ENCODE results near the gene PCDH9.

The PCDH9 gene

GRCh38 chr13:66556306-66556705 is 673.8 kb downstream of the PCDH9 start:
- CTCF ChIA-PET, result no interaction called here
- POLR2A ChIA-PET, result no interaction called here
- no peak for DNase-seq (ENCODE audit: low read depth, low spot score)
- TF ChIP-seq CTCF (IDR thresholded peaks at IDR 0.05; ENCODE audit: insufficient read depth, low read length, missing control alignments), result no peak
- H3K4me3 ChIP-seq (ENCODE audit: low read depth, low read length), result no peak overlapping the region

GRCh38 chr13:66553391-66553790 is 676.7 kb downstream of the PCDH9 start:
- POLR2A ChIA-PET, result no interaction called here
- CTCF ChIA-PET, result no interaction called here
- DNase-seq (ENCODE audit: low read depth, low spot score), result no peak
- no peak for TF ChIP-seq CTCF (IDR thresholded peaks at IDR 0.05; ENCODE audit: insufficient read depth, low read length, missing control alignments)
- no peak overlapping the region for H3K4me3 ChIP-seq (ENCODE audit: low read depth, low read length)

DNA sequence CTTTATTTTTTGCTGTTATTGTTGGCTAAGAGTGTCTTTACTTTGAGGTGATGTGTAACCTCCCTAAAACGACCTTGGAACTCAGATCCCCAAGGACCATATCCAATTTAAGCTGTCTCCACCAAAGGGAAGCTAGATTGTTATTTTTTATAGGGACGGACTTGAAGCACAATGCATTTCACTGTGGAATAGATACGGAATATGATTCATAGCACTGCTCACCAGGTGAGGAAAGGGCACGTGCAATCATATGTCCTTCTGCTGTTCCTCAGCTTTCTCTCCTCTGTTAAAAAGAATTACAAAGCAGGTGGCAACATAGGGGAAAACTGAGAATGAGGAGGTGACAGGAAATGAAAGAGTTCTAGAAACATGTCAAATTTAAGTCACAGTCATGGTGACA is 679.0 kb downstream of the PCDH9 start:
- DNase-seq (ENCODE audit: low read depth, low spot score), result no peak
- TF ChIP-seq CTCF (IDR thresholded peaks at IDR 0.05; ENCODE audit: insufficient read depth, low read length, missing control alignments), result no peak
- no peak overlapping the region for H3K4me3 ChIP-seq (ENCODE audit: low read depth, low read length)
- ChIA-PET CTCF (no interaction called here), POLR2A (no interaction called here)

DNA sequence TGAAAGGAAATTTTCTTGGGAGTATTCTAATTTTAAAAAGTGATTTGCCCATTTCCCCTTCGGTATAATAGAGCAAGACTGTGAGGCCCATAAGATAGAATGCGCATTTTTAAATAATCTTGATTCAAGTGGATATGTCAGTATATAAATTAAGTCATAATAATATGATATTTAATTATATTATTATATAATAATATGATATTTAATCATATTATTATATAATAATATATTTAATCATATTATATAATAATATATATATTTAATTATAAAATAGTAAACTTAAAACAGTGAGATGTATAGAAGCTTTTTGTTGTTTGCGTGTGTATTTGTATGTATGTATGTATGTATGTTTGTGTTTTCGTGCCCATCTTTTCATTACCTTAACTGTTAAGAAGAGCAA is 682.5 kb downstream of the PCDH9 start:
- CTCF ChIA-PET, result no interaction called here
- POLR2A ChIA-PET, result no interaction called here
- DNase-seq (ENCODE audit: low read depth, low spot score), result no peak
- H3K4me3 ChIP-seq (ENCODE audit: low read depth, low read length), result no peak overlapping the region
- TF ChIP-seq CTCF (IDR thresholded peaks at IDR 0.05; ENCODE audit: insufficient read depth, low read length, missing control alignments), result no peak

DNA sequence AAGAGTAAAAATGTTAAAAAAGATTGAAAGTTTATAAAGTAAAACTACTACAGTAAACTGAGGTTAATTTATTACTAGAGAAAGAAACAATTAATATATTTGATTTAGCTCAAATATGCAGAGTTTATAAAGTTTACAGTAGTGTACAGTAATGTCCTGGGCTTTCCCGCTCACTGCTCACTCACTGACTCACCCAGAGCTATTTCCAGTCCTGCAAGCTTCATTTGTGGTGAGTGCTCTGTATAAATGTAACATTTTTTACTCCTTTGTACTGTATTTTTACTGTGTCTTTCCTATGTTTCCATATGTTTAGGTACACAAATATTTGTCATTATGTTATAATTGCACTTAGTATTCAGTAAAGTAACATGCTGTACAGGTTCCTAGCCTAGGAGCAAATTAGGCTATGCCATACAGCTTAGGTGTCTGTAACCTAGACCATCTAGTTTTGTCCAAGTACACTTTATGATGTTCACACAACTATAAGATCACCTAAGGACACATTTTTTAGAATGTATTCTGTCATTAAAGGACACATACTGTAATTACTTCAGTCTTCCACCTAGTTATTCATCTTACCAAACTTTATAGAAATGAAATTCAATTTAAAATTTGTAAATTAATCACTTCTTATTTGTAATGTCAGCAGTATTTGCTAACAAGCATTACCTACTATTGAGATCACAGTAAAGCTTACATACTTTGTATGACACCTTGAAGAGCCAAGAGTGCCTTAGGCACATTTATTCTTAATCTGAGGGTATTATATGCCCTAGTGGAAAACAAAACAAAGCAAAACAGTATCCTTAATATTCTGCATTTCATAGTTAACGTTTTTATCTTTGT is 683.4 kb downstream of the PCDH9 start:
- no peak for TF ChIP-seq CTCF (IDR thresholded peaks at IDR 0.05; ENCODE audit: insufficient read depth, low read length, missing control alignments)
- ChIA-PET CTCF (interaction anchor here (0.9 kb wide), 1 partner anchor 16 kb away, joined by 4 read pairs; no protein-coding TSS in a partner anchor), POLR2A (no interaction called here)
- peak; percentile 23 for DNase-seq (ENCODE audit: low read depth, low spot score)
- no peak overlapping the region for H3K4me3 ChIP-seq (ENCODE audit: low read depth, low read length)

DNA sequence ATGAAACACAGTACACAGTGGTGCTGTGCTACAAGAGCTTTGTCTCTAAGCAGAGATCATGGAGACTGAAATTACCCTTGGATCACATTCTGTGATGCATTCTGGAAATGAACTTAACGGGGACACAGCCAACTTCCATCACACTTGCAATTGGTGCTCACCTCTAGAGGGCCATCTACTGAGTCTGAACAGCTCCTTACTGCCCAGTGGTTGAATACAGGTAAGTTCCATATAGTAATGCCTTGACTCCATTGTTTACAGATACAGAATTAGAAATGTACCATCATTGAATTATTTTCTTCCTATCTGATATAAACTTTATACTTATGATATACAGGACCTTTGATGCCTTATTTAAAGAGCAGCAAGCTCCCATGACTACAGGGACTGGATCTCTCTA is 686.4 kb downstream of the PCDH9 start:
- H3K4me3 ChIP-seq (ENCODE audit: low read depth, low read length), result no peak overlapping the region
- DNase-seq (ENCODE audit: low read depth, low spot score), result no peak
- ChIA-PET CTCF (interaction anchor here (1.6 kb wide), 1 partner anchor 17 kb away, joined by 5 read pairs; no protein-coding TSS in a partner anchor), POLR2A (no interaction called here)
- no peak for TF ChIP-seq CTCF (IDR thresholded peaks at IDR 0.05; ENCODE audit: insufficient read depth, low read length, missing control alignments)
